ENCODE data around the gene ERVK3-1. TPM values are rescaled to one million over a fixed set of nuclear protein-coding genes. Genes with fewer than 3 reads are reported as not detected.
A peak's percentile ranks its signal among the peaks of the same experiment; 100 is the strongest.

Gene ERVK3-1
- polyA plus RNA-seq, 2 of the 4 experiments (the other 2 are of a cell fraction), result 109 to 142 TPM

GRCh38 chr19:58318297-58318696 lies 13.1 kb downstream of the ERVK3-1 start:
- FAIRE-seq, result no peak
- ChIA-PET CTCF (interaction anchor here (1.2 kb wide), 1 partner anchor 12 kb away, joined by 4 read pairs; no protein-coding TSS in a partner anchor), POLR2A (interaction anchor here (1.5 to 2.8 kb wide), 3 partner anchors 9 to 44 kb away, joined by 3 to 11 read pairs (median 10); partner anchors contain the start of genes ERVK3-1, ZNF497 and ZSCAN22)
- Histone ChIP-seq H3K9me3 (peaks cover 46% of the 10 kb centered on the region), H3K4me1 (no peaks in the 10 kb centered on the region), H3K4me3 (no peak overlapping the region), H3K4me2 (no peak overlapping the region), H3K27ac (no peak overlapping the region)
- DNase-seq (ENCODE audit: low read depth in 1 of 2, low spot score in 1 of 2), result no peak
- no peak for ATAC-seq
- 65% methylated on average over 4 of the region's 4 CpGs for WGBS (ENCODE audit: missing lambda C conversion rate)
- TF ChIP-seq NR3C1 (IDR thresholded peaks at IDR 0.05), result no peak
- no peak for TF ChIP-seq RCOR1 (IDR thresholded peaks at IDR 0.05; ENCODE audit: low read depth, low read length)

GRCh38 chr19:58319241-58319640 lies 14.1 kb downstream of the ERVK3-1 start:
- CTCF ChIA-PET, result interaction anchor here (0.9 to 1.2 kb wide), 4 partner anchors 8 to 59 kb away, joined by 3 to 4 read pairs (median 4); no protein-coding TSS in a partner anchor
- WGBS (ENCODE audit: missing lambda C conversion rate), result 93% methylated on average over 10 of the region's 10 CpGs
- no peak for FAIRE-seq
- DNase-seq (ENCODE audit: low read depth in 1 of 2, low spot score in 1 of 2), result no peak
- Histone ChIP-seq H3K9me3 (peaks cover 40% of the 10 kb centered on the region), H3K27ac (no peak overlapping the region), H3K4me1 (no peaks in the 10 kb centered on the region), H3K4me2 (no peak overlapping the region), H3K4me3 (no peak overlapping the region)
- POLR2A ChIA-PET, result no interaction called here
- no peak for ATAC-seq
- TF ChIP-seq ZFP36 (IDR thresholded peaks at IDR 0.05; ENCODE audit: borderline replicate concordance, partially characterized antibody) (no peak), TFCP2L1 (CRISPR knock-in tag; IDR thresholded peaks at IDR 0.05) (no peak)

GRCh38 chr19:58325311-58326022 lies 20.3 kb downstream of the ERVK3-1 start:
- Histone ChIP-seq H3K4me2 (peak overlapping the region; percentile 93), H3K4me1 (peaks cover 13% of the 10 kb centered on the region; the same call in 2 of the 3 replicates), H3K27ac (no peak overlapping the region), H3K4me3 (no peak overlapping the region; the same call in 2 of the 3 replicates), H3K9me3 (peaks cover 21% of the 10 kb centered on the region; the same call in 1 of the 3 replicates)
- CTCF ChIA-PET, result interaction anchor here (0.7 to 1.6 kb wide), 4 partner anchors 10 to 19 kb away, joined by 3 to 7 read pairs (median 4); no protein-coding TSS in a partner anchor
- DNase-seq (ENCODE audit: low read depth in 1 of 2, low spot score in 1 of 2) (no peak), ATAC-seq (no peak), FAIRE-seq (no peak)
- no peak for TF ChIP-seq TP53 (CRISPR knock-in tag; IDR thresholded peaks at IDR 0.05)
- TF ChIP-seq RARB (CRISPR knock-in tag; IDR thresholded peaks at IDR 0.05), result no peak
- TF ChIP-seq TFCP2L1 (CRISPR knock-in tag; IDR thresholded peaks at IDR 0.05), result no peak
- no peak for TF ChIP-seq CHD4 (IDR thresholded peaks at IDR 0.05; ENCODE audit: borderline replicate concordance)
- no peak for TF ChIP-seq HOXA7 (CRISPR knock-in tag; IDR thresholded peaks at IDR 0.05)
- TF ChIP-seq KDM1A (IDR thresholded peaks at IDR 0.05; ENCODE audit: low read depth), result no peak
- no peak for TF ChIP-seq BHLHE40 (IDR thresholded peaks at IDR 0.05; ENCODE audit: low read depth, low read length)
- TF ChIP-seq SMC3 (IDR thresholded peaks at IDR 0.05), result no peak
- no peak for TF ChIP-seq HOXB5 (CRISPR knock-in tag; IDR thresholded peaks at IDR 0.05)
- no peak for TF ChIP-seq FOSL2 (IDR thresholded peaks at IDR 0.05)
- no peak for TF ChIP-seq FOSL2 (CRISPR knock-in tag; IDR thresholded peaks at IDR 0.05)
- no peak for TF ChIP-seq NPAS2 (CRISPR knock-in tag; IDR thresholded peaks at IDR 0.05; ENCODE audit: borderline replicate concordance)
- no peak for TF ChIP-seq CEBPB (IDR thresholded peaks at IDR 0.05)
- TF ChIP-seq HOXB13 (CRISPR knock-in tag; IDR thresholded peaks at IDR 0.05; ENCODE audit: low read depth), result no peak
- no peak for TF ChIP-seq ATOH8 (CRISPR knock-in tag; IDR thresholded peaks at IDR 0.05; ENCODE audit: low read depth)
- POLR2A ChIA-PET, result interaction anchor here (1.1 to 1.3 kb wide), 2 partner anchors 37 to 63 kb away, joined by 3 to 4 read pairs; partner anchors contain the start of gene ZNF497
- 83% methylated on average over 6 of the region's 6 CpGs for WGBS (ENCODE audit: missing lambda C conversion rate)

GRCh38 chr19:58326501-58326913 lies 21.3 kb downstream of the ERVK3-1 start:
- Histone ChIP-seq H3K4me2 (peak overlapping the region; percentile 93), H3K4me3 (peak overlapping the region; percentile 69), H3K9me3 (peaks cover 15% of the 10 kb centered on the region; the same call in 1 of the 3 replicates), H3K27ac (peak overlapping the region; percentile 88 to 95), H3K4me1 (peaks cover 13% of the 10 kb centered on the region; the same call in 2 of the 3 replicates)
- DNase-seq (ENCODE audit: low read depth in 1 of 2, low spot score in 1 of 2) (no peak), FAIRE-seq (no peak), ATAC-seq (peak; percentile 59)
- 4% methylated on average over 9 of the region's 9 CpGs for WGBS (ENCODE audit: missing lambda C conversion rate)
- ChIA-PET CTCF (interaction anchor here (0.6 to 1.6 kb wide), 4 partner anchors 9 to 21 kb away, joined by 3 to 7 read pairs (median 3); partner anchors contain the start of gene ERVK3-1), POLR2A (interaction anchor here (0.6 to 1.3 kb wide), 10 partner anchors 9 to 644 kb away, joined by 3 to 41 read pairs (median 6); partner anchors contain the start of genes ERVK3-1, ZBTB45, ZNF274 and ZNF497)
- TF ChIP-seq TFCP2L1 (CRISPR knock-in tag; IDR thresholded peaks at IDR 0.05), result no peak
- TF ChIP-seq RCOR1 (IDR thresholded peaks at IDR 0.05; ENCODE audit: low read depth, low read length), result no peak
- no peak for TF ChIP-seq CBX2 (IDR thresholded peaks at IDR 0.05; ENCODE audit: borderline replicate concordance, low read depth)
- no peak for TF ChIP-seq RFX5 (IDR thresholded peaks at IDR 0.05)
- TF ChIP-seq NPAS2 (CRISPR knock-in tag; IDR thresholded peaks at IDR 0.05; ENCODE audit: borderline replicate concordance), result no peak
- TF ChIP-seq POLR2AphosphoS2 (conservative IDR thresholded peaks at IDR 0.05; ENCODE audit: low read length), result no peak
- TF ChIP-seq CHD2 (IDR thresholded peaks at IDR 0.05; ENCODE audit: low read length, partially characterized antibody), result no peak
- no peak for TF ChIP-seq REST (IDR thresholded peaks at IDR 0.05)
- TF ChIP-seq ESRRA (IDR thresholded peaks at IDR 0.05; ENCODE audit: borderline replicate concordance, low read length), result no peak
- TF ChIP-seq MYC (IDR thresholded peaks at IDR 0.05; ENCODE audit: borderline replicate concordance, low read length), result no peak
- no peak for TF ChIP-seq JUNB (IDR thresholded peaks at IDR 0.05)
